HG02763 (cell line): ENCODE measurements around the gene ASTN2.

ENCODE experiments used
- ATAC-seq: cut with Tn5 transposase; IDR thresholded peaks from one replicate; pipeline ENCODE4 v1.9.1; 2021; ENCODE audit warnings: mild to moderate bottlenecking, moderate library complexity; ENCODE audit not compliant: unreplicated experiment

ASTN2 gene

GRCh38 chr9:117123729-117124128 lies 291.1 kb downstream of the ASTN2 start:
- no peak for ATAC-seq

GRCh38 chr9:117122953-117123352 lies 291.9 kb downstream of the ASTN2 start:
- no peak for ATAC-seq

DNA sequence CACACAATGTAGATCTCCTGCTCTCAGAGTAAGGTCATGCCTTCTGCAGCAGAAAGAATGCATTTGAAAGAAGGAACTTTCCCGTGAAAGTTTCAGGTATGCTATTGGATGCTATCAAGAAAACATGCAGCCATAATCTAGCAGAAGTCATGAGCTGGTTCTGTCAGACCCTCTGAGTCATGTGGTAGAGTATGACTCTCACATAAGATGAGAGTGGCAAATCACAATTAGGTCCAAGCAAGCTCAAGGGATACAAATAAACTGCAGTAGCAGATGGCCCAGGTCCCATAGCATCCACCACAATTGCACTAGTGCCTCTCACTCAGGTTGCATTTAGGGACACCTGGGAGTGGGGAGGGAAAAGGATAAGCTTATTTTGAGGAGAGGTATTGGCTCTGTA lies 292.8 kb downstream of the ASTN2 start:
- ATAC-seq: no peak

GRCh38 chr9:117121316-117121715 lies 293.5 kb downstream of the ASTN2 start:
- no peak for ATAC-seq

- ATAC-seq: no peak
Observed at GRCh38 chr9:117120061-117120460, 294.8 kb downstream of the ASTN2 start.

GRCh38 chr9:117116084-117116483 lies 298.8 kb downstream of the ASTN2 start:
- no peak for ATAC-seq

DNA sequence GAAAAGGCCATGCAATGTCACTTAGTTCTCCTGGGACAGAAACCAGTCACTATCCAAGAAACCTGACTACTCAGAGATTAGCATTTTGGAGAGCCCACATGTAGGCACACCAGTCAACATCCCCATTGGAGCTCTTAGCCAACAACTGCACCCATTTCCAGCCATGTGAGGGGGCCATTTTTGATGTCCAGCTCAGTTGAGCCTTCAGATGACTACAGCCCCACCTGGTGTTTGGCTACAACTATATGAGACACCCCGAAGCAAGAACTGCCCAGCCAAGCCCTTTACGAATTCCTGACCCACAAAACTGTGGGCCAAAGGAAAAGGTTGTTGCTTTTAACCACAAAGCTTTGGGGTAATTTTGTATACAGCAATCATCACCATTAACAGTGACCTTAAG lies 300.1 kb downstream of the ASTN2 start:
- ATAC-seq: no peak

DNA sequence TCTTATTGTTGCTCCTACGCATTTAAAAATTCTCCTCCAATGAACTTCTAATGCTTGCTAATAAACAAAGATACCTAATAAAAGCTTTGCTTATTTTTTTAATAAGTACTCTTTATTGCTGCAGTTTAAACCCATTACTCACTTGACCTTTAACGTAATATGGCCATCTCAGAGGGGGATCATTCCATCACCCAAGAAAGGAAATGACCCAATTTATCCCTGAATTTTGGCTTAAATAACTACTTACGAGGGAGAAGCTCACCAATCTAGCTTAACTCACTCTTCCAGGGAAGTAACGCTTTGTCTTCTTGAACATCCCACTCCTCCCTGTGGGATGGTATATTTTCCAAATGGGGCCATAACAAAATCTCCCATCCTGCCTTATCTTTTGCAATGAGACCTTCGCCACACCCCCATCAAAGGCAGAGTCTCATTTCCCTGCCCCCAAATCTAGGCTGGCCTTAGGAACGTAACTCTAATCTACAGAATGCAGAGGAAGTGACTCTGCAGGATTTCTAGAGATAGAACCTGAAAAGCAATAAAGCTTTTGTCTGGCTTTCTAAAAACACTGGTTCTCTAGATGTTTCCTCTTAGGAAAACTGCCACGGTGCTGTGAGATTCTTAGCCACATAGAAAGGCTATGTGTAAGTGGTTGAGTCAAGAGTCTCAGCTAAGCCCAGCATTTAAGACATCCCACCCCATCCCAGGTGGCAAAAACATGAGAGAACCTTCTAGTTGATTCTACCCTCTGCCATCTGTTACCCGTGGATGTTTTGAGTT lies 310.0 kb downstream of the ASTN2 start:
- ATAC-seq: no peak

DNA sequence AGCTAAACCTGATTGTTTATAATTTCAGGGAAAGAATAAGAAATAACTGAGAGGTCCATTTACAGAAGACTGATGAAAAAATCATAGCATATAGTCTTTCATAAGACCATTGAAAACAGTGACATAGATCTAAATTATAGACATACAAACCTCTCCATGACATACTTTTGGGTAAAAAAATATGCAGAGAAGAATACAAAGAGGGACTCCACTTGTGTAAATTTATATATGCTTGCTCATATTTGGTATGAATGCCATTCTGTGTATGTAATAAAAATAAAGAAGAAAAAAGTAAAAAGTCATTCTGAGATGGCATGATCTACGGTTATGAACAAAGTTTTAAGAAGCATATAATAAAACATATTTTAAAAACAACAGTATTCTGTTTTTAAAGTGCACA lies 310.7 kb downstream of the ASTN2 start:
- no peak for ATAC-seq

DNA sequence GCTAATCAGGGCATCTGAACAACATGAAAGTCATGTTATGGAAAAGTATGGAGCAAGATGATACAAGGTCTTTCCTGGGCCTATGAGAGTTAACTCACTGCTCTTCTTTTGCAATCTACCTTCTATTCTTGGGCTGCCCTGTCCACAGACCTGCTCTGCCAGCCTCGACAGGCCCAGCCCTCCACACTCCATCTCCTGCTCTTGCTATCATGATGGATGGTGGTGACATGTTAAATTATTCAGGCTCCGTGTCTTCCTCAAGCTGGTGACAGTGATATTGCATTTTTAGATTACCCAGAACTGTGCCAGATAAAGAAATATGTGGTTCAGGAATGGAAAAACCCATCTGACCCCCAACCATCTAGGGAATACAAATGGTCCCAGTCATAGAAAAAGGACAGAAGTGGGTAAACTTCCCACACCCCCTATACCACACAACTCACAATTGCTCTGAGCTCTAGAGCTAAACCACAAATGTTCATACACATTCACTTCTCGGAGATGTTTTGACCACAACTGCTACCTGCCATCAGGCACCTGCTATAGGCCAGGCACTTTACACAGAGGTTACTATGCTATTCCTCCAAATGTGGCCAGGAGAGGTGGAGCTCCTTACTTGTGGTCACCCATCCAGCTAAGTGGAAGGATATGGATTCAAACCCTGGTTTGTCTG lies 311.3 kb downstream of the ASTN2 start:
- ATAC-seq: no peak

DNA sequence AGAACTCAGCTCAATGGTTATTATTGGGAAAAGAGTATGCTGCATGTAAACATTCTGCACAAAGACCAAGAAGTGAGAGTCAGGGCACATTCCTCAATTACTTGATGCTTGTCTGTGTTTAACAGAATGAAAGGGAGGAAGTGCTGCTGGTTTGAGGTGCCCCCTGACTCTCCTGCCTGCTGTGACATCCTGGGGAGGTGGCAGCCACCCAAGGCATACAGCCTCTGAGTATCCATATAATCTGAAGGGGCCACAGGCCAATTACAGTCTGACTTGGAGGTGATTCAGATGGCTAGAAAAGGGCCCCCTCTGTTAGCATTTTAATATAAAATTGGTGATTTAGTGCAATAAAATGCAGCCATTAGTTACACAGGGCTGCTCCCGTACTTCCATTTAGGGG lies 313.8 kb downstream of the ASTN2 start:
- ATAC-seq: no peak

- ATAC-seq: no peak
Observed at GRCh38 chr9:117098331-117098730, 316.5 kb downstream of the ASTN2 start.

GRCh38 chr9:117097761-117098160 lies 317.1 kb downstream of the ASTN2 start:
- ATAC-seq: no peak

DNA sequence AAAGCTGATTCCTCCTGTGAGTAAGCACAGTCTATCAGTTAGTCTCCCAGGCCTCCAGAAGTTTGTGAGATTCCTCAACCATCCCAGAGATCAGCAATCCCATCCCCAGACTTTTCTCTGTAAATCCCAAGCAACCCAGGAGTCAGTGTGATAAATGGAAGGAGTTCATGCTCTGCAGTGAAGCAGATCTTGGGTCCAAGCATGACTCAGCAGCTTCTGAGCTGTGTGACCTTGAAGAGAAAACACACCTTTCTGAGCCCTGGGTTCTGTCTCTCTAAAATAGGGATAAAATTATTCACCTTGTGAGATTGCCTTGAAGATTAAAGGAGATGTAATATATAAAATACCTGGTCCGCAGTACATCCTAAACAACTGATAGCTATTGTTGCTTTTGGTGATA lies 318.7 kb downstream of the ASTN2 start:
- ATAC-seq: no peak

GRCh38 chr9:117095081-117095480 lies 319.8 kb downstream of the ASTN2 start:
- no peak for ATAC-seq

DNA sequence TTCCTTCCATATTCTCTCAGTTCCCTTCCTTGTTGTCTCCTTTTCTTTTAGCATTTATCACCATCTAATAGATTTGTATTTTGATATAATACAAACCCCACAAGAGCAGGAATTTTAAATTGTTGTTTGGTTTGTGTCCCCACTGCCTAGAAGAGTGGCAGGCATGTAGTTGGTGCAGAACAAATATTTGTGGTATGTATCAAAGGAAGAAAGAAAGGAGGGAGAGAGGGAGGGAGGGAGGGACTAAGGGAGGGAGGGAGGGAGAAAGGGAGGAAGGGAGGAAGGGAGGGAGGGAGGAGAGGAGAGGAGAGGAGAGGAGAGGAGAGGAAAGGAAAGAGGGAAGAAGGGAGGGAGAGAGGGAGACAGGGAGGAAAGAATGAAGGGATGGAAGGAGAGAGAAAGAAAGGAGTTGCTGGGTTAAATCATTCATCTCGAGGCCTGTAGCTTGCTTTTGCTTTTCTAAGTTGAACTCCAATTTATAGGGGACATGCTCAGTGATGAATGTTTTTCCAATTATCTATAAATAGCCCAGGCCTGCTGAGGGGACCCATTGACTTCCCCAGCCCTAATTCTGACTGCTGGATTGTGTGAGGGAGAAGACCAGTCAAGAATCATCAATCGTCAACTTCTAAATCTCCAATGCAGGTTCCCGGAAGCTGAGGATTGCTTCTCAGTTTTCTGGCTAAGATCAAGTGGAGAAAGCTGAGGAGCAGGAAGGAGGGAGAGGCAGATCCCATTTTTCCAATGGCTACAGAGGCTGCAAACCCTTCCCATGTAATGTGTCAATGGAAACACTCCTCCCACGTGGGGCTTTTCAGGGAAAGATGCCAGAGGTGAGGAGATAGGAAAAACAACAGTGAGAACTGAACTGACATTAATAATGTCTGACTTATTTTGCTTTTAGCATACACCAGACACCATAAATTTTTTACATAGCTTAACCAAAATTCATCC lies 320.7 kb downstream of the ASTN2 start:
- ATAC-seq: no peak

- no peak for ATAC-seq
Observed at GRCh38 chr9:117092582-117092981, 322.3 kb downstream of the ASTN2 start.

DNA sequence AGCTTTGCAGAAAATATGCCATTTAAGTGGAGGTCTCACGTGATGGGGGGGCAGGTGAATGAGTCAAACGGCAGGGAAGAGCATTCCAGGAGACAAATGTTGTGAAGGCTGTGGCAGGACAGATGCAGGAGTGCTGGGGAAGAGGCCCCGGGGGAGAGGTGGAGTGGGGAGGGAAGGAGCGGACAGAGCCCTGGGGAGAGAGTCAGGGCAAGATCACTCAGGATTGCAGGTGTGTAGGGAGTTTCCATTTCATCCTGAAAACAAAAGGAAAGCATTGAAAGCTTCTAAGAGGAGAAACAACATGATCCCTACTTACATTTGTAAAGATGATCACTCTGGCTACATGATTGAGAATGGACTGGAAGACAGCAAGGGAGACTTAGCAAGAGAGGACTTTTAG lies 323.3 kb downstream of the ASTN2 start:
- ATAC-seq: no peak

DNA sequence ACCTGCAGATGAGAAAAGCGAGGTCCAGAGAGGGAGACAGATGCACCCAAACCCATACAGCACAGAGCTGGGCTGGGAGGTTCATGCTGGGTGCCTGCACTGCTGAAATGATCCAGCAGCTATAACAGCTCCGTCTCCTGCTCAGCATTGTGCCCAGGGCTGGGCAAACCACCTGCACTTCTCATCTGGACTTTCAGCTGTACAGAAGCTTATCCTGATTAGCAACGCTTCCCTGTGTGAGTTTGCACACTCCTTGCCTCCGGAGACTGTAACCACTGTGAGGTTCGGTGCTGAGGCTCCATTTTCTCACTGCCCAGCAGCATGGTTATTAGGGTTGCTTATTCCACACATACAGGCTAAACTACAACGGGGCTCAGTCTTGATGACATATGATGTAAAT lies 326.1 kb downstream of the ASTN2 start:
- ATAC-seq: no peak

DNA sequence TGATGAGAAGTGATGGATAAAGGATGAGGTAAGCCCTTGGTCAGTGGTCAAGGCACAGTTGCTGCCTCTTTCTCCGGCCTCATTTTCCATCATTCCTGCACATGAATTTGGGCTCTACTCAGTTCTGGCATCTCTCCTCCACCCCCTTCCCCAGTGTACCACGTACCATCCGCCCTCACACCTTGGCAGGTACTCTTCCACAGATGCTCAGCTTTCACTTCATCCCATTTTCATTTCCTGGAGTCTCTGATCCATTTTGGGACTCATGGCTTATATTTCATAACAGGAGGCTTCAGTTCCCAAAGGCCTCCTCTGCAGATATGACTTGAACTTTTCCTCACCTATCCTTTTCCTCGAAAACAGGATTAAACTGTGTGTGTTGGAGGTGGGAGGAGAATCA lies 326.7 kb downstream of the ASTN2 start:
- no peak for ATAC-seq

DNA sequence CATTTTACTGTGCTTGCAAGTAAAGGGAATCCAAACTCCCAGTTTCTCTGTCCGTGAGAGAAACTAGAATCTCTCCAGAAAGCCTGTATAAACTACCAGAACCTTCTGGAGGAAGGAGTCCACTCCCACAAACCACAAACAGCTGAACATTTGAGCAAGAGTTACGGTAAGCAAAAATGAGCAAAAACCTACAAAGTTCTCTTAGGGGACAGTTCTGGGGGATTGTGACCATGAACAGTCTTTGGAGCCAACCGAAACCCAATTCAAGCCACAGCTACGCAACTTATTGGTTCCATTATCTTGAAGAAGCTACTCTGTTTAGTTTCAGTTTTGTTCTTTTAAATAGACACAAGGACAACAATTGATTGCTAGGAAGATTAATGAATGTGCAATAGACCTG lies 330.6 kb downstream of the ASTN2 start:
- ATAC-seq: no peak

GRCh38 chr9:117083559-117083958 lies 331.3 kb downstream of the ASTN2 start:
- ATAC-seq: no peak
